K562 (cell line): ENCODE measurements around the gene MAPKAPK3. TPM values are rescaled to one million over a fixed set of nuclear protein-coding genes. Genes with fewer than 3 reads are reported as not detected.

ENCODE experiments used
- ATAC-seq: fragments of 200-7000 bp; cut with Tn5 transposase; 3 replicates; pipeline ENCODE4 v1.9.1; 2020; ENCODE audit warnings: moderate library complexity
- BruUV-seq: library from RNA; stranded (reverse); fragments of 400-500 nt; replicated peaks from 2 replicates; lab custom pipeline; 2021; lab: Mats Ljungman, UMichigan
- CTCF ChIA-PET: fragments of 300-600 bp; formaldehyde crosslinking; extraction: SDS; loops from one replicate; lab custom pipeline; 2021; ENCODE audit warnings: low intra/inter-chr PET ratio; lab: Yijun Ruan, JAX
- POLR2A ChIA-PET: fragments of 300-600, 350-650 bp; sonication (Branson Sonifier 250); formaldehyde crosslinking; extraction: SDS; loops from one replicate; lab custom pipeline; 2021; ENCODE audit warnings: antibody characterized with exemption, inconsistent platforms; lab: Yijun Ruan, JAX
- DNase-seq, 4 experiments: peaks; one replicate each; pipeline versions ENCODE4 v3.0.0 to v3.0.0-alpha.2; 2011 to 2018; ENCODE audit warnings: low spot score in 3 of 4, mixed read lengths in 3 of 4; ENCODE audit errors: extremely low read depth in 1 of 4
- FAIRE-seq: peaks from 2 replicates; lab custom pipeline; 2011; peaks lifted over from hg19 to GRCh38; lab: Jason Lieb, UNC
- H2AFZ ChIP-seq: 2 replicates; pipeline ENCODE4 v1.6.0; 2011; ENCODE audit warnings: low read depth, low read length, control low read depth, inconsistent platforms
- H3K27ac ChIP-seq: fragments of 200-600 bp; 3 replicates; pipeline ENCODE4 v1.8.0; 2011; ENCODE audit warnings: low read depth, mild to moderate bottlenecking, control low read depth, inconsistent platforms, low read length, moderate library complexity, mixed read lengths; ENCODE audit errors: extremely low read depth
- H3K27me3 ChIP-seq, 2 experiments: fragments of 300-600 bp in 1 of 2; 2 replicates in 1 of 2; 3 replicates in 1 of 2; pipeline versions ENCODE4 v1.6.0 to v1.8.0; 2011; ENCODE audit warnings: inconsistent platforms in 2 of 2, low read length in 2 of 2, mild to moderate bottlenecking in 1 of 2, mixed read lengths in 1 of 2, moderate library complexity in 1 of 2; ENCODE audit not compliant: control insufficient read depth in 2 of 2, insufficient read depth in 2 of 2
- H3K36me3 ChIP-seq: fragments of 300-600 bp; 3 replicates; pipeline ENCODE4 v1.8.0; 2011; ENCODE audit warnings: mild to moderate bottlenecking, low read length, inconsistent platforms; ENCODE audit not compliant: control insufficient read depth, insufficient read depth
- H3K4me1 ChIP-seq, 2 experiments: fragments of 200-600 bp in 1 of 2; replicated peaks in 1 of 2; 2 replicates in 1 of 2; 3 replicates in 1 of 2; pipeline versions ENCODE4 v1.5.1 to v1.8.0; 2011; ENCODE audit warnings: inconsistent platforms in 2 of 2, low read length in 2 of 2, mild to moderate bottlenecking in 1 of 2, mixed read lengths in 1 of 2, moderate library complexity in 1 of 2; ENCODE audit not compliant: control insufficient read depth in 2 of 2, insufficient read depth in 2 of 2
- H3K4me2 ChIP-seq: 2 replicates; pipeline ENCODE4 v1.6.1; 2011; ENCODE audit warnings: low read length, control low read depth, inconsistent platforms, mixed read lengths; ENCODE audit not compliant: insufficient read depth
- H3K4me3 ChIP-seq: fragments of 200-600 bp; sonication (generic), shearing (Covaris generic); 2 replicates; pipeline ENCODE4 v1.5.1; 2016; ENCODE audit warnings: control low read depth, inconsistent platforms
- H3K79me2 ChIP-seq: fragments of 200-600 bp; 3 replicates; pipeline ENCODE4 v1.8.0; 2011; ENCODE audit warnings: low read length, inconsistent platforms; ENCODE audit not compliant: control insufficient read depth, insufficient read depth
- H3K9ac ChIP-seq, 2 experiments: 2 replicates each; pipeline versions ENCODE4 v1.6.0 to v1.6.1; 2011; ENCODE audit warnings: low read depth in 2 of 2, low read length in 2 of 2, control low read depth in 1 of 2, inconsistent platforms in 1 of 2, mild to moderate bottlenecking in 1 of 2, mixed read lengths in 1 of 2; ENCODE audit not compliant: insufficient read depth in 1 of 2
- H3K9me1 ChIP-seq: one replicate; pipeline ENCODE4 v1.6.0; 2011; ENCODE audit warnings: inconsistent platforms, mild to moderate bottlenecking, low read length, moderate library complexity; ENCODE audit not compliant: control insufficient read depth, insufficient read depth
- H3K9me3 ChIP-seq: replicated peaks from 2 replicates; pipeline ENCODE4 v1.5.1; 2011; ENCODE audit warnings: low read depth, low read length, inconsistent platforms; ENCODE audit not compliant: control insufficient read depth, insufficient read depth
- H4K20me1 ChIP-seq: replicated peaks from 2 replicates; pipeline ENCODE4 v1.6.1; 2011; ENCODE audit warnings: low read length, inconsistent platforms, mixed read lengths; ENCODE audit not compliant: control insufficient read depth, insufficient read depth
- EZH2 ChIP-seq: IDR thresholded peaks from 2 replicates; pipeline ENCODE4 v1.6.1; 2012; ENCODE audit warnings: low read depth, mild to moderate bottlenecking, inconsistent platforms, low read length, borderline replicate concordance
- HES1 ChIP-seq: fragments of 450-650 bp; IDR thresholded peaks from 2 replicates; pipeline ENCODE4 v1.6.1; 2016; ENCODE audit warnings: low read depth, mild to moderate bottlenecking, moderate library complexity
- MXD1 ChIP-seq: fragments of 250-450 bp; sonication (Bioruptor Pico); IDR thresholded peaks from 2 replicates; pipeline ENCODE4 v1.8.0; 2021; ENCODE audit warnings: borderline replicate concordance, mild to moderate bottlenecking, moderate library complexity; ENCODE audit not compliant: poor library complexity, severe bottlenecking
- OTX1 ChIP-seq: fragments of 450-650 bp; formaldehyde crosslinking; IDR thresholded peaks from 2 replicates; pipeline ENCODE4 v1.4.0; 2022; ENCODE audit warnings: mild to moderate bottlenecking
- POLR2AphosphoS5 ChIP-seq: IDR thresholded peaks from 2 replicates; pipeline ENCODE4 v1.6.1; 2011; ENCODE audit warnings: mild to moderate bottlenecking, low read depth, low read length, moderate library complexity; ENCODE audit not compliant: control insufficient read depth, insufficient read depth
- RBM17 ChIP-seq: fragments of 200-400 bp; formaldehyde crosslinking; IDR thresholded peaks from 2 replicates; pipeline ENCODE4 v1.6.1; 2017; ENCODE audit warnings: low read depth, mild to moderate bottlenecking, low read length, borderline replicate concordance
- RNF2 ChIP-seq: sonication (generic); IDR thresholded peaks from 2 replicates; pipeline ENCODE4 v1.6.1; 2016
- SREBF1 ChIP-seq: fragments of 150-350 bp; IDR thresholded peaks from 2 replicates; pipeline ENCODE4 v1.6.1; 2014; ENCODE audit warnings: antibody characterized with exemption, low read depth, low read length, borderline replicate concordance
- ZNF143 ChIP-seq: sonication (generic); formaldehyde crosslinking; IDR thresholded peaks from 2 replicates; pipeline ENCODE4 v1.9.0; 2022; ENCODE audit warnings: mild to moderate bottlenecking, missing genetic modification reagents
- ZNF239 ChIP-seq: fragments of 250-450 bp; sonication (Bioruptor Pico); IDR thresholded peaks from 2 replicates; pipeline ENCODE4 v1.4.0; 2020; ENCODE audit warnings: mild to moderate bottlenecking
- ZNF311 ChIP-seq: fragments of 250-450 bp; sonication (Bioruptor Pico); IDR thresholded peaks from 2 replicates; pipeline ENCODE4 v1.4.0; 2020; ENCODE audit warnings: mild to moderate bottlenecking, moderate library complexity
- ZNF384 ChIP-seq: IDR thresholded peaks from 2 replicates; pipeline ENCODE4 v1.6.1; 2012; ENCODE audit warnings: low read depth, low read length, improper control_type of control experiment
- ZNF507 ChIP-seq: conservative IDR thresholded peaks from 2 replicates; pipeline ENCODE4 v1.6.1; 2017; ENCODE audit warnings: missing genetic modification characterization, missing compliant biosample characterization
- ZNF76 ChIP-seq: fragments of 250-450 bp; sonication (Bioruptor Pico); IDR thresholded peaks from 2 replicates; pipeline ENCODE4 v1.4.0; 2020; ENCODE audit warnings: mild to moderate bottlenecking, moderate library complexity, borderline replicate concordance
- WGBS: fragments of 100-300 bp; shearing (Covaris generic); methylation state at CpG from one replicate; pipeline ENCODE4 v1.1.6; 2016; ENCODE audit warnings: low coverage, mixed read lengths; ENCODE audit not compliant: insufficient coverage; ENCODE audit errors: missing lambda C conversion rate; 5-methylcytosine and 5-hydroxymethylcytosine counted together
- in situ Hi-C: fragments of 300-500 bp; cut with MboI; formaldehyde crosslinking; loops from 4 replicates; pipeline ENCODE4 v1.15.0; 2018; ENCODE audit warnings: inconsistent platforms, mixed read lengths
- intact Hi-C: fragments of 100-400 bp; cut with micrococcal nuclease; formaldehyde crosslinking; loops from 2 replicates; pipeline ENCODE4 v1.14.2; 2022
- polyA plus RNA-seq, 8 experiments: library from polyadenylated mRNA; depleted of rRNA in 4 of 8; stranded (reverse) in 5 of 8; unstranded in 3 of 8; fragments of >200 nt; fragmentation: Nextera tagmentation in 2 of 8; fragmentation: Illumina TruSeq in 1 of 8; extraction: Ambion mirVana in 2 of 8; extraction: Trizol in 1 of 8; gene quantifications; 2 replicates each; pipeline versions ENCODE4 v1.2.1 to v1.2.3, GENCODE V29; 2011 to 2014; ENCODE audit warnings: inconsistent platforms in 1 of 8, missing spikeins in 1 of 8
- total RNA-seq, 7 experiments: library from RNA; depleted of rRNA in 6 of 7; stranded (reverse); fragments of >200 nt in 6 of 7; fragmentation: Illumina TruSeq in 2 of 7; extraction: Trizol in 2 of 7; gene quantifications; 2 replicates each; pipeline versions ENCODE4 v1.2.1 to v1.2.3, GENCODE V29; 2011 to 2021; ENCODE audit warnings: low replicate concordance in 1 of 7
- TF ChIP-seq, protein P1 (sequence below), 2 experiments: fragments of 450-650 bp in 1 of 2; IDR thresholded peaks; 2 replicates each; pipeline ENCODE4 v1.6.1; 2011 to 2017; ENCODE audit warnings: low read depth in 2 of 2, antibody characterized with exemption in 1 of 2, borderline replicate concordance in 1 of 2, low read length in 1 of 2, mild to moderate bottlenecking in 1 of 2, mixed read lengths in 1 of 2; ENCODE audit not compliant: control insufficient read depth in 1 of 2

MAPKAPK3 gene
- total and polyA plus RNA-seq, 9 of the 15 experiments (the other 6 are each of a cell fraction or from before 2014, with no cell fraction given) = 8.0 to 56.4 (median 41.2) TPM

- TF ChIP-seq MXD1 (CRISPR knock-in tag) = no peak
These were observed 13.5 kb upstream of the MAPKAPK3 start (continued) for GRCh38 chr3:50603261-50604109.

DNA sequence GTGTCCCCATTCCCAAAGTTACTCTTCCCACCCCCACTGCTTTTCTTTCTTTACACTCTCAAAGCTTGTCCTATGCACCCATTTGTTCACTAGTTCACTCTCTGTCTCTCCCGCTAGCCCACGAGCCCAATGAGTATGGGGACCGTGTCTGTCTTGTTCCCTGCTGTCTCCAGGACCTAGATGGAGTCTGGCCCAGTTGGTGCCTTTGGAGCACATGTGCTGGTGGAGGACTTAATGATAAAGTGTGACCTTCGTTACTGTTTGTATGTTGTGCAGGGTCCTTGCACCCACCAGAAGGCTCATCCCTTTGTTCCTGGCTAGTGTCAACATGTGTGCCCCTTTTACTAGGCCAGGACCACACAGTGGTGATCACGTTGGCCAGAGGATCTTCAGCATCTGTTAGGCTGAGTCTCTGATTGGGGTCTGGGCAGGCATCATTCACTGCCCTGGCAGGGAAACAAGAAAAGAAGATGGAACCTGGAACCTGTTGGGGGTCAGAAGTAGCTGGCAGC, 12.8 kb upstream of the MAPKAPK3 start:
- ChIA-PET POLR2A (interaction anchor here (0.7 to 4.8 kb wide), 6 partner anchors 12 to 38 kb away, joined by 3 to 22 read pairs (median 6); partner anchors contain the start of gene HEMK1), CTCF (no interaction called here)
- FAIRE-seq = no peak
- intact Hi-C loops = no loop called here
- no peak for DNase-seq
- 56% methylated on average over 5 of the region's 5 CpGs for WGBS
- BruUV-seq = no TSS peak
- Histone ChIP-seq H3K9ac (peak overlapping the region; percentile 77 to 87; a peak in 3 of 4 replicates), H4K20me1 (peaks cover 23% of the 10 kb centered on the region), H3K27me3 (no peaks in the 10 kb centered on the region), H3K4me3 (no peak overlapping the region), H3K9me3 (no peaks in the 10 kb centered on the region), H3K36me3 (peaks cover 58% of the 10 kb centered on the region), H3K4me2 (no peak overlapping the region; the same call in 1 of the 2 replicates), H3K9me1 (peaks cover 3% of the 10 kb centered on the region), H3K79me2 (peaks cover 65% of the 10 kb centered on the region), H3K4me1 (peaks cover 70 to 73% of the 10 kb centered on the region in 2 experiments), H2AFZ (no peak overlapping the region), H3K27ac (peak overlapping the region; percentile 96)
- ATAC-seq = no peak
- in situ Hi-C loops = no loop called here
- TF ChIP-seq ZNF239 (no peak), POLR2AphosphoS5 (0 out of 2 replicates have a peak, but pooled peaks have one; percentile 18), EZH2 (no peak), RBM17 (no peak), OTX1 (CRISPR knock-in tag) (no peak), ZNF507 (no peak), ZNF311 (CRISPR knock-in tag) (no peak), ZNF384 (no peak), HES1 (no peak), ZNF143 (CRISPR knock-in tag) (no peak), SREBF1 (no peak), RNF2 (no peak), ZNF76 (CRISPR knock-in tag) (no peak)
- TF ChIP-seq, protein P1, sequence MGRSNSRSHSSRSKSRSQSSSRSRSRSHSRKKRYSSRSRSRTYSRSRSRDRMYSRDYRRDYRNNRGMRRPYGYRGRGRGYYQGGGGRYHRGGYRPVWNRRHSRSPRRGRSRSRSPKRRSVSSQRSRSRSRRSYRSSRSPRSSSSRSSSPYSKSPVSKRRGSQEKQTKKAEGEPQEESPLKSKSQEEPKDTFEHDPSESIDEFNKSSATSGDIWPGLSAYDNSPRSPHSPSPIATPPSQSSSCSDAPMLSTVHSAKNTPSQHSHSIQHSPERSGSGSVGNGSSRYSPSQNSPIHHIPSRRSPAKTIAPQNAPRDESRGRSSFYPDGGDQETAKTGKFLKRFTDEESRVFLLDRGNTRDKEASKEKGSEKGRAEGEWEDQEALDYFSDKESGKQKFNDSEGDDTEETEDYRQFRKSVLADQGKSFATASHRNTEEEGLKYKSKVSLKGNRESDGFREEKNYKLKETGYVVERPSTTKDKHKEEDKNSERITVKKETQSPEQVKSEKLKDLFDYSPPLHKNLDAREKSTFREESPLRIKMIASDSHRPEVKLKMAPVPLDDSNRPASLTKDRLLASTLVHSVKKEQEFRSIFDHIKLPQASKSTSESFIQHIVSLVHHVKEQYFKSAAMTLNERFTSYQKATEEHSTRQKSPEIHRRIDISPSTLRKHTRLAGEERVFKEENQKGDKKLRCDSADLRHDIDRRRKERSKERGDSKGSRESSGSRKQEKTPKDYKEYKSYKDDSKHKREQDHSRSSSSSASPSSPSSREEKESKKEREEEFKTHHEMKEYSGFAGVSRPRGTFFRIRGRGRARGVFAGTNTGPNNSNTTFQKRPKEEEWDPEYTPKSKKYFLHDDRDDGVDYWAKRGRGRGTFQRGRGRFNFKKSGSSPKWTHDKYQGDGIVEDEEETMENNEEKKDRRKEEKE (IDR thresholded peaks at IDR 0.05; ENCODE audit: borderline replicate concordance in 1 of 2, control insufficient read depth in 1 of 2, low read depth in 2 of 2, low read length in 1 of 2) = no peak
